Activated T-helper 9 cell treated with anti-CD3 and anti-CD28 coated beads, Interleukin-2, amount 50 U/mL, for 16 hours (primary cell): ENCODE data around the gene GGA3.
"Not testable (repeated sequence)": the region's sequence is repeated elsewhere in the genome, so short reads cannot be mapped to it uniquely, and the experiment has no call there.

ENCODE experiments used
- DNase-seq: peaks from one replicate; pipeline ENCODE4 v3.0.0-alpha.2; 2020; ENCODE audit warnings: low read depth

Gene GGA3

GRCh38 chr17:75261336-75262111 lies at the start of gene GGA3, which contains the start of gene MRPS7:
TSS of gene GGA3 (minus strand) at chr17:75261606. CDS start at chr17:75261587, 19 bp downstream.
TSS of gene MRPS7 (plus strand) at chr17:75261879. CDS start at chr17:75261901, 22 bp downstream.
- peak; percentile 94 for DNase-seq

- DNase-seq, result no peak
Observed at GRCh38 chr17:75308732-75309629, 47.6 kb upstream of the GGA3 start.

GRCh38 chr17:75307957-75308731 lies 46.7 kb upstream of the GGA3 start:
- DNase-seq, result no peak

- DNase-seq, result no peak
Observed at GRCh38 chr17:75301502-75302206, 40.2 kb upstream of the GGA3 start.

- no peak for DNase-seq
Observed at GRCh38 chr17:75301049-75301448, 39.6 kb upstream of the GGA3 start.

GRCh38 chr17:75300280-75300679 lies 38.9 kb upstream of the GGA3 start:
- DNase-seq, result no peak

GRCh38 chr17:75295201-75296158 lies 34.1 kb upstream of the GGA3 start:
- no peak for DNase-seq

GRCh38 chr17:75292810-75293448 lies 31.5 kb upstream of the GGA3 start:
- not testable (repeated sequence) for DNase-seq

- peak; percentile 58 for DNase-seq
Observed at GRCh38 chr17:75289832-75290337, 28.5 kb upstream of the GGA3 start.

GRCh38 chr17:75289115-75289831 lies 27.9 kb upstream of the GGA3 start, which contains the start of gene SLC25A19:
TSS of gene SLC25A19 (minus strand) at chr17:75289433. CDS start at chr17:75286764, 2,669 bp downstream.
- DNase-seq, result peak; percentile 92

- no peak for DNase-seq
Observed at GRCh38 chr17:75288770-75289114, 27.3 kb upstream of the GGA3 start.

GRCh38 chr17:75288359-75288758 lies 27.0 kb upstream of the GGA3 start:
- no peak for DNase-seq

GRCh38 chr17:75287221-75287620 lies 25.8 kb upstream of the GGA3 start:
- DNase-seq, result no peak

- no peak for DNase-seq
Observed at GRCh38 chr17:75285123-75285522, 23.7 kb upstream of the GGA3 start.

GRCh38 chr17:75280189-75280588 lies 18.8 kb upstream of the GGA3 start:
- not testable (repeated sequence) for DNase-seq

- DNase-seq, result no peak
Observed at GRCh38 chr17:75277664-75278071, 16.3 kb upstream of the GGA3 start.

GRCh38 chr17:75273977-75274708 lies 12.7 kb upstream of the GGA3 start:
- no peak for DNase-seq

- no peak for DNase-seq
Observed at GRCh38 chr17:75272848-75273184, 11.4 kb upstream of the GGA3 start.
